C1 segment of cervical spinal cord (tissue), 14 donors: ENCODE data around the gene HNRNPC.
"Not testable (repeated sequence)": the region's sequence is repeated elsewhere in the genome, so short reads cannot be mapped to it uniquely, and the experiment has no call there.

Experiments
- DNase-seq, 14 donors: peaks; one replicate each; lab custom pipeline; 2025; lab: John Stamatoyannopoulos, UW

HNRNPC gene

DNA sequence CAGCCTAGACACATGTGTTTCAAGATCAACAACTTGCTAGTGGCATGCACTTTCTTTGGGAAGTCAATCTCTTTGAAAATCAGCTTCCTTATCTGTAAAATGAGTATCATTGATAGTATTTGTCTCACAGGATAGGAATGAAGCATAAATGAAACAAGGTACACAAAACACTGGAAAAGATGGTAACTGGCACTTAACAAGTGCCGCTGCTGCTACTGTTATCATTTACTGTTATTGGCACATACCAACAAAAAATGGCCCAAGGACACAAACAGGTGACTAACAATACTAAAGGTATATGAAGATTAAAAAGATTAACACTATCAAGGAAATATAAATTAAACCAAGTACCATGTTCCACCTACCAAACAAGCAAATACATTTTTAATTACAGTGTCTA, 20.9 kb downstream of the HNRNPC start:
- DNase-seq, result no peak

- no peak for DNase-seq
Observed at GRCh38 chr14:21245813-21246212, 23.4 kb downstream of the HNRNPC start.

DNA sequence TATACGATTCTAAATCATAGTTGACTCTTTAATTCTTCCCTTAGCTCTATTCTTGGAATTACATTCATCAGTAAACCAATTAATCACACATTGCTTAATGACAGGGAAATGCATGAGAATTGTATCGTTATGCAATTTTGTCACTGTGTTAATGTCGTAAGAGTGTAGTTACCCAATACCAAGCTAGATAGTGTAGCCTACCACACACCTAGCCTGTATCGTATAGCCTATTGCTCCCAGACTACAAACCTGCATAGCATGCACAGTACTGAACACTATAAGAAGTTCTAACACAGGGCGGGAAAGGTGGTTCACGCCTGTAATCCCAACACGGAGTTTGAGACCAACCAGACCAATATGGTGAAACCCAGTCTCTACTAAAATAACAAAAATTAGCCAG, 24.7 kb downstream of the HNRNPC start:
- DNase-seq, result no peak

- no peak for DNase-seq
Observed at GRCh38 chr14:21241218-21241819, 27.9 kb downstream of the HNRNPC start.

- no peak for DNase-seq
Observed at GRCh38 chr14:21240417-21240816, 28.8 kb downstream of the HNRNPC start.

DNA sequence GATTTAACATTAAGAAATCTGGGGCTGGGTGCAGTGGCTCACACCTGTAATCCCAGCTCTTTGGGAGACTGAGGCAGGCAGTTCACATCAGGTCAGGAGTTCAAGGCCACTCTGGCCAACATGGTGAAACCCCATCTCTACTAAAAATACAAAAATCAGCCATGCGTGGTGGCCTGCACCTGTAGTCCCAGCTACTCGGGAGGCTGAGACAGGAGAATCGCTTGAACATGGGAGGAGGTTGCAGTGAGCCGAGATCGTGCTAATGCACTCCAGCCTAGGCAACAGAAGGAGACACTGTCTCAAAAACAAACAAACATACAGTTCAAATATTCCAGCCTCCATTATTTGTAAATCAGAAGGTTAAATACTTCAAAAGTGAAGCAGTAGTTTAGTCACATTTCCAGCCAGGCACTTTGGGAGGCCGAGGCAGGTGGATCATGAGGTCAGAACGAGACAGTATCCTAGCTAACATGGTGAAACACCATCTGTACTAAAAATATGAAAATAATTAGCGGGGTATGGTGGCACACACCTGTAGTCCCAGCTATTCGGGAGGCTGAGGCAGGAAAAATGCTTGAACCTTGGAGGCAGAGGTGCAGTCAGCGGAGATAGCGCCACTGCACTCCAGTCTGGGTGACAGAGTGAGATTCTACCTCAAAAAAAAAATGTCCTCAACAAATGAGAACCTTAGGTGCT, 30.3 kb downstream of the HNRNPC start:
- no peak for DNase-seq

DNA sequence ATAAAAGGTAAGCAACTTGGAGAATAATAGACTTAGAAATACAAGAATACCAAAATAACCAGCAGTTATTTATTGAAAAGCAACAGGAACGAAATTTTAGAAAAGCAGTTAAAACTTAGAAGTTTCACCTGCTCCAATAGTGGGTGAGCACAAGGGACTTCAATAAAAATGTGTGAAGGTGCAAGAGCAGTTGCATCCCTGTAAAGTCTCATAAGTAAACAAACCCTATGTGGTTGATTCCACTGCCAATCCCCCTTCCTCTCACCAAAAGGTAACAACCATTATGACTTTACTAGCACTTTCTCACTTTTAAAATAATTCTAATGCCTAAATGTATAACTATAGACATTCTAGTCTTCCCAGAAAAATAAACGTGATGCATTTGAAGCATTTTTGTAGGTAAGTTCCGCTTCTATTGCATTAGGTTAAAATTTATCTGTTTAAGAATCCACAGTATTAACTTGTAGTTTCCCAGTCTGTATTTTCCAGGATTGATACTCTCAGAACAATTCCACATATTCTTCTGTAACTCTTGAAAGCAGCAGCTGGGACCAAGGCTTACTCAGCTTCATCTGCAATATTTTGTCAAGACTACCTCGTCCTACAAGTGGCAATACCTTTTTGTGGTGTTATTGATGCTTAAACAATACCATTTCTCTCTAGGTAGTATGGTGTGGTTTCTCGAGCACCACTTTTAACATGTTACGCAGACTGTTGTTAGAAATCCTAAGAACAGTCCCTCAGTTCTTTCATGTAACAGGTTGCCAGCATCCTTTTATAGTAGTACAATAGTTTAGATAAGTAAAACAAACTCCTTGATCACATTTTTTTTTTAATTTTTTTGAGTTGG, 32.1 kb downstream of the HNRNPC start:
- no peak for DNase-seq

- DNase-seq, result no peak
Observed at GRCh38 chr14:21234112-21234511, 35.1 kb downstream of the HNRNPC start.

GRCh38 chr14:21233457-21234076, 35.7 kb downstream of the HNRNPC start:
- no peak for DNase-seq

DNA sequence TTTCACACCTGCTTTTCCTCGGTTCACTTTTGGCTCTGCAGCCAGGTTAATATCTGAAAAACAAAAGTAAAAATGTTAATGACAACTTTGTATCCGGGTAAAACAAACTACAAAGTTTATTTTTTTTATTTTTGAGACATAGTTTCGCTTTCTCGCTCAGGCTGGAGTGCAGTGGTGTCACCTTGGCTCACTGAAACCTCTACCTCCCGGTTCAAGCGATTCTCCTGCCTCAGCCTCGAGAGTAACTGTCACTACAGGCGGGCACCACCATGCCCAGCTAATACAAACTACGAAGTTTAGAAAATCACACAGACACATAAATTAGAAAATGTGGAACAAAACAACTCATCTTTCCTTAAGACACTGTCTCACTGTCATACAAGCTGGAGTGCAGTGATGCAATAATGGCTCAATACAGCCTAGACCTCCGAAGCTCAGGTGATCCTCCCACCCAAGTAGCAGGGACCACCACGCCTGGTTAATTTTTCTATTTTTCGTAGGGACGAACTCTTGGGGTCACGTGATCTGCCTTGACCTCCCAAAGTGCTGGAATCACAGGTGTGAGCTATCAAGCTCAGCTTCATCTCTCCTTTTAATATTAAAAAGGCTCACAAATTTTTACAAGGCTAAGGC, 38.1 kb downstream of the HNRNPC start:
- DNase-seq, result no peak

- no peak for DNase-seq
Observed at GRCh38 chr14:21229821-21230220, 39.4 kb downstream of the HNRNPC start.

- DNase-seq, result no peak
Observed at GRCh38 chr14:21227981-21228380, 41.3 kb downstream of the HNRNPC start.

GRCh38 chr14:21227150-21227549, 42.1 kb downstream of the HNRNPC start:
- no peak for DNase-seq

DNA sequence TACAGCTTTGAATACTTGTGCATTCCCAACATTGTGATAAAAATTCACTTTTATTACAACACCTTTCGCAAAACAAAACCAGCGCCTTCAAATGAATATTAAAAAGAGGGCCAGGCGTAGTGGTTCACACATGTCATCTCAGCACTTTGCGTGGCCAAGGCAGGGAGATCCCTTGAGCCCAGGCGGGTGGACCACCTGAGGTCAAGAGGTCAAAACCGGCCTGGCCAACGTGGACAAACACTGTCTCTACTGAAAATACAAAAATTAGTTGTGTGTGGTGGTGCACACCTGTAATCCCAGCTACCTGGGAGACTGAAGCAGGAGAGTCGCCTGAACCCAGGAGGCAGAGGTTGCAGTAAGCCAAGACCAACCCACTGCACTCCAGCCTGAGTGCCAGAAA, 42.8 kb downstream of the HNRNPC start:
- DNase-seq, result no peak

DNA sequence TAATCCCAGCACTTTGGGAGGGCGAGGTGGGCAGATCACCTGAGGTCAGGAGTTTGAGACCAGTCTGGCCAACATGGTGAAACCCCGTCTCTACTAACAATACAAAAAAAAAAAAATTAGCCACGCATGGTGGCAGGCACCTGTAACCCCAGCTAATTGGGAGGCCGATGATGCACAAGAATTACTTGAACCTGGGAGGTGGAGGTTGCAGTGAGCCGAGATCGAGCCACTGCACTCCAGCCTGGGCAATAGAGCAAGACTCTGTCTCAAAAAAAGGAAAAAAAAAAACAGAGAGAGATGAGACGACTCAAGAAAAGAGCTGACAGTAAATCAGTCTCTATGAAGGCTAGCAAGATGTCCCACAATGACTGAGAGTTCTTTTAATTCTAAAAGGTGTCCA, 44.1 kb downstream of the HNRNPC start:
- not testable (repeated sequence) for DNase-seq

- DNase-seq, result no peak
Observed at GRCh38 chr14:21220874-21221477, 48.3 kb downstream of the HNRNPC start.

GRCh38 chr14:21219561-21220111, 49.6 kb downstream of the HNRNPC start:
- no peak for DNase-seq

DNA sequence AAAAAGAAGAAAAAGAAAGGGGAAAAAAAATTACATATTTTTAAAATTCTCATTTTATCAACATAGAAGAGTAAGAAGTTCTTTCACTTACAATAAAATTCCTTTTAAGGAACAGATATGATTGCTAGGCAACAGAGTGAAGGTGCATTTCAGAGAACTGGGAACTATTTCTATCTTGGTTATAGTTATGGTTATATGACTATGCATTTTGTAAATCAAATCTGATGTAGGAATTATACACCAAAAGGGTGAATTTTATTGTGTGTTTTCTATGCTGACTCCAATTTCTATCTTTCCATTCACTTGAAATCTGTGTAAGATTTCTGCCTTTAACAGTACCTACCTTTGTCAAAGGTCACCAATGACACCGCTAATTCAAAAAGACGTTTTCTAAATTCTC, 50.1 kb downstream of the HNRNPC start:
- no peak for DNase-seq

GRCh38 chr14:21215879-21216251, 53.4 kb downstream of the HNRNPC start:
- DNase-seq, result no peak

GRCh38 chr14:21215130-21215878, 53.9 kb downstream of the HNRNPC start:
- DNase-seq, result no peak
